K562 (cell line): ENCODE data around the gene GUCA2B. TPM values are rescaled to one million over a fixed set of nuclear protein-coding genes. Genes with fewer than 3 reads are reported as not detected.

ENCODE experiments used
- MEF2D ChIP-seq: conservative IDR thresholded peaks from 2 replicates; pipeline ENCODE4 v1.6.1; 2016; ENCODE audit warnings: low read depth, missing genetic modification characterization, missing compliant biosample characterization
- RAD21 ChIP-seq, 2 experiments: fragments of 250-450 bp in 1 of 2; fragments of 450-650 bp in 1 of 2; sonication (Bioruptor Pico) in 1 of 2; formaldehyde crosslinking in 1 of 2; IDR thresholded peaks in 1 of 2; conservative IDR thresholded peaks in 1 of 2; 2 replicates each; pipeline versions ENCODE4 v1.4.0 to v1.8.0; 2020 to 2022; ENCODE audit warnings: mild to moderate bottlenecking in 2 of 2, moderate library complexity in 1 of 2
- RFX7 ChIP-seq: fragments of 250-450 bp; sonication (Bioruptor Pico); IDR thresholded peaks from 2 replicates; pipeline ENCODE4 v1.5.1; 2021; ENCODE audit warnings: mild to moderate bottlenecking
- ZBTB7A ChIP-seq: IDR thresholded peaks from 2 replicates; pipeline ENCODE4 v1.6.1; 2011; ENCODE audit warnings: low read depth, mild to moderate bottlenecking, low read length, moderate library complexity, borderline replicate concordance; ENCODE audit not compliant: control insufficient read depth
- ZNF644 ChIP-seq: fragments of 200-800 bp; sonication (Bioruptor generic); IDR thresholded peaks from 2 replicates; pipeline ENCODE4 v1.6.1; 2016; ENCODE audit warnings: low read depth, missing genetic modification characterization, missing compliant biosample characterization
- ZNF696 ChIP-seq: fragments of 250-450 bp; sonication (Bioruptor Pico); conservative IDR thresholded peaks from 2 replicates; pipeline ENCODE4 v1.4.0; 2020; ENCODE audit warnings: mild to moderate bottlenecking, moderate library complexity
- polyA plus RNA-seq, 8 experiments: library from polyadenylated mRNA; depleted of rRNA in 4 of 8; stranded (reverse) in 5 of 8; unstranded in 3 of 8; fragments of >200 nt; fragmentation: Nextera tagmentation in 2 of 8; fragmentation: Illumina TruSeq in 1 of 8; extraction: Ambion mirVana in 2 of 8; extraction: Trizol in 1 of 8; gene quantifications; 2 replicates each; pipeline versions ENCODE4 v1.2.1 to v1.2.3, GENCODE V29; 2011 to 2014; ENCODE audit warnings: inconsistent platforms in 1 of 8, missing spikeins in 1 of 8
- total RNA-seq, 7 experiments: library from RNA; depleted of rRNA in 6 of 7; stranded (reverse); fragments of >200 nt in 6 of 7; fragmentation: Illumina TruSeq in 2 of 7; extraction: Trizol in 2 of 7; gene quantifications; 2 replicates each; pipeline versions ENCODE4 v1.2.1 to v1.2.3, GENCODE V29; 2011 to 2021; ENCODE audit warnings: low replicate concordance in 1 of 7
- TF ChIP-seq, protein P1 (sequence below): IDR thresholded peaks from 2 replicates; pipeline ENCODE4 v1.6.1; 2012; ENCODE audit warnings: low read depth, low read length, improper control_type of control experiment, borderline replicate concordance
- TF ChIP-seq, protein P2 (sequence below): fragments of 250-450 bp; sonication (Bioruptor Pico); IDR thresholded peaks from 2 replicates; pipeline ENCODE4 v1.5.0; 2021; ENCODE audit warnings: mild to moderate bottlenecking, borderline replicate concordance

The GUCA2B gene
- total and polyA plus RNA-seq, 9 of the 15 experiments (the other 6 are each of a cell fraction or from before 2014, with no cell fraction given) = not detected

DNA sequence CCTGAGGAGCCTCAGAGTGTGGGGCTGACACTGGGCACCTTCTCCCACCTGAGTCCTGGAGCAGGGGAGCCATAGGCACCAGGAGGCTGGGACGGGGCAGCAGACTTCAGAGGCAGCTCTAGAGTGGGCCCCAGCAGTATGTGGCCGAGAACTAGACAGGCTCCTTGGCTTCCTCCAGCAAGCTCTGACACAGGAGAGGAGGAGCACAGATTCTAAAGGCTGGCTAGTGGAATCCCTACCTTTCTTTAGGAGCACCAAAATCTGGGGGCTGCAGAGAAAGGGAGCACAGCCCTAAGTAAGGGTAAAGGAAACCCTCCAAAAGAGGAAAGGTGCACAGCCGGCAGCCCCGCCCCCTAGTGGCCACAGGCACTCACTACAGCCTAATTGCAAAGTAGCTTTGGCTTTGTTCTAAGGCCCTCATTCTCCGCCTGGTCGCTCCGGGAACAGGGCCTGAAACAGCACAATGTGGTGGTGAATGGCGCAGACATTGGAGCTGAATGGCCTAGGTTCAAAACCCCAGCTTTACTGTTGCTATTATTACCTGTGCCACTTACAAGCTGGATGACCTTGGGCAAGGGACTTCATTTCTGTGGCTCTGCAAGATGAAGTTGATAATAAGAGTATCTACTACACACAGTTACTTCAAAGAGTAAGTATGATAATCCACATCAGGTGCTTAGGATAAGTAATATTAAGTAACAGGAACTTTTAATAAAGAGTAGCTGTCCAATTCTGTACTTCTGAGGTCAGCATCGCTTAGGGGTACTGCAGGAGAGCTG is 20.1 kb downstream of the GUCA2B start (continued):
- TF ChIP-seq RAD21 (CRISPR knock-in tag; conservative IDR thresholded peaks at IDR 0.05 in 1 of 2, IDR thresholded peaks at IDR 0.05 in 1 of 2) = peak; percentile 56 to 73
- TF ChIP-seq ZBTB7A = no peak
- no peak for TF ChIP-seq RFX7 (CRISPR knock-in tag)
- no peak for TF ChIP-seq ZNF644 (tag)
- TF ChIP-seq, protein P1, sequence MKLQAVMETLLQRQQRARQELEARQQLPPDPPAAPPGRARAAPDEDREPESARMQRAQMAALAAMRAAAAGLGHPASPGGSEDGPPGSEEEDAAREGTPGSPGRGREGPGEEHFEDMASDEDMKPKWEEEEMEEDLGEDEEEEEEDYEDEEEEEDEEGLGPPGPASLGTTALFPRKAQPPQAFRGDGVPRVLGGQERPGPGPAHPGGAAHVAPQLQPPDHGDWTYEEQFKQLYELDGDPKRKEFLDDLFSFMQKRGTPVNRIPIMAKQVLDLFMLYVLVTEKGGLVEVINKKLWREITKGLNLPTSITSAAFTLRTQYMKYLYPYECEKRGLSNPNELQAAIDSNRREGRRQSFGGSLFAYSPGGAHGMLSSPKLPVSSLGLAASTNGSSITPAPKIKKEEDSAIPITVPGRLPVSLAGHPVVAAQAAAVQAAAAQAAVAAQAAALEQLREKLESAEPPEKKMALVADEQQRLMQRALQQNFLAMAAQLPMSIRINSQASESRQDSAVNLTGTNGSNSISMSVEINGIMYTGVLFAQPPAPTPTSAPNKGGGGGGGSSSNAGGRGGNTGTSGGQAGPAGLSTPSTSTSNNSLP = no peak
- no peak for TF ChIP-seq MEF2D (tag)
- TF ChIP-seq, protein P2, sequence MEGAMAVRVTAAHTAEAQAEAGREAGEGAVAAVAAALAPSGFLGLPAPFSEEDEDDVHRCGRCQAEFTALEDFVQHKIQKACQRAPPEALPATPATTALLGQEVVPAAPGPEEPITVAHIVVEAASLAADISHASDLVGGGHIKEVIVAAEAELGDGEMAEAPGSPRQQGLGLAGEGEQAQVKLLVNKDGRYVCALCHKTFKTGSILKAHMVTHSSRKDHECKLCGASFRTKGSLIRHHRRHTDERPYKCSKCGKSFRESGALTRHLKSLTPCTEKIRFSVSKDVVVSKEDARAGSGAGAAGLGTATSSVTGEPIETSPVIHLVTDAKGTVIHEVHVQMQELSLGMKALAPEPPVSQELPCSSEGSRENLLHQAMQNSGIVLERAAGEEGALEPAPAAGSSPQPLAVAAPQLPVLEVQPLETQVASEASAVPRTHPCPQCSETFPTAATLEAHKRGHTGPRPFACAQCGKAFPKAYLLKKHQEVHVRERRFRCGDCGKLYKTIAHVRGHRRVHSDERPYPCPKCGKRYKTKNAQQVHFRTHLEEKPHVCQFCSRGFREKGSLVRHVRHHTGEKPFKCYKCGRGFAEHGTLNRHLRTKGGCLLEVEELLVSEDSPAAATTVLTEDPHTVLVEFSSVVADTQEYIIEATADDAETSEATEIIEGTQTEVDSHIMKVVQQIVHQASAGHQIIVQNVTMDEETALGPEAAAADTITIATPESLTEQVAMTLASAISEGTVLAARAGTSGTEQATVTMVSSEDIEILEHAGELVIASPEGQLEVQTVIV (CRISPR knock-in tag) = no peak
- TF ChIP-seq ZNF696 (CRISPR knock-in tag) = no peak
